ENCODE data around the gene GAB2. TPM values are rescaled to one million over a fixed set of nuclear protein-coding genes. Genes with fewer than 3 reads are reported as not detected.

GAB2 gene
- total and polyA plus RNA-seq, 2 of the 4 experiments (the other 2 are of a cell fraction), result 3.3 to 5.9 TPM

- CTCF ChIA-PET, result no interaction called here
- peaks cover 14% of the 10 kb centered on the region for H3K9me1 ChIP-seq (ENCODE audit: insufficient read depth, low read length)
- intact Hi-C loops (cut with micrococcal nuclease), result no loop called here
- 0 out of 2 replicates have a peak, but pooled peaks cover 2% of the 10 kb centered on the region for H3K36me3 ChIP-seq (ENCODE audit: control insufficient read depth, insufficient read depth, low read length)
- H2BK15ac ChIP-seq (ENCODE audit: low read depth, low read length), result no peak overlapping the region
- H3K4me2 ChIP-seq (ENCODE audit: low read depth, low read length), result no peak overlapping the region
- no peak overlapping the region for H3K56ac ChIP-seq (ENCODE audit: extremely low read depth, insufficient read depth, low read length)
- H3K27ac ChIP-seq (ENCODE audit: insufficient read depth, low read length), result no peak overlapping the region
- no peak overlapping the region for H4K91ac ChIP-seq (ENCODE audit: insufficient read depth, low read depth, low read length)
- H2AK9ac ChIP-seq (replicated peaks; ENCODE audit: low read depth, low read length, poor library complexity), result no peak overlapping the region
- no peak overlapping the region for H3K9ac ChIP-seq (ENCODE audit: low read depth, low read length)
- H3K4ac ChIP-seq (ENCODE audit: low read depth, low read length), result no peak overlapping the region
- dilution Hi-C loops (cut with HindIII; ENCODE audit: low sequenced_read_pairs, unreplicated experiment), result no loop called here
- DNase-seq (peak; percentile 83), ATAC-seq (ENCODE audit: low read depth) (peak; percentile 60)
- no peak for TF ChIP-seq RAD21 (IDR thresholded peaks at IDR 0.05; ENCODE audit: low read length)
- peak; percentile 74 for TF ChIP-seq CEBPB (IDR thresholded peaks at IDR 0.05; ENCODE audit: low read depth, low read length)
- no peak for TF ChIP-seq FOS (IDR thresholded peaks at IDR 0.05; ENCODE audit: low read depth, low read length)
- TF ChIP-seq NFE2L2 (IDR thresholded peaks at IDR 0.05; ENCODE audit: low read depth, low read length), result no peak
- TF ChIP-seq RFX5 (IDR thresholded peaks at IDR 0.05; ENCODE audit: low read depth, low read length), result no peak
- no peak for TF ChIP-seq CHD1 (IDR thresholded peaks at IDR 0.05; ENCODE audit: low read depth, low read length)
- TF ChIP-seq BHLHE40 (IDR thresholded peaks at IDR 0.05; ENCODE audit: low read depth, low read length), result no peak
- 0 out of 2 replicates have a peak, but pooled peaks have one; percentile 6 for TF ChIP-seq USF2 (IDR thresholded peaks at IDR 0.05; ENCODE audit: low read depth, low read length)
- TF ChIP-seq MXI1 (IDR thresholded peaks at IDR 0.05; ENCODE audit: borderline replicate concordance, low read depth, low read length), result no peak
- no peak for TF ChIP-seq MAZ (IDR thresholded peaks at IDR 0.05; ENCODE audit: borderline replicate concordance, low read depth, low read length)
- TF ChIP-seq MAFK (IDR thresholded peaks at IDR 0.05; ENCODE audit: low read depth, low read length), result no peak
- TF ChIP-seq, protein P1, sequence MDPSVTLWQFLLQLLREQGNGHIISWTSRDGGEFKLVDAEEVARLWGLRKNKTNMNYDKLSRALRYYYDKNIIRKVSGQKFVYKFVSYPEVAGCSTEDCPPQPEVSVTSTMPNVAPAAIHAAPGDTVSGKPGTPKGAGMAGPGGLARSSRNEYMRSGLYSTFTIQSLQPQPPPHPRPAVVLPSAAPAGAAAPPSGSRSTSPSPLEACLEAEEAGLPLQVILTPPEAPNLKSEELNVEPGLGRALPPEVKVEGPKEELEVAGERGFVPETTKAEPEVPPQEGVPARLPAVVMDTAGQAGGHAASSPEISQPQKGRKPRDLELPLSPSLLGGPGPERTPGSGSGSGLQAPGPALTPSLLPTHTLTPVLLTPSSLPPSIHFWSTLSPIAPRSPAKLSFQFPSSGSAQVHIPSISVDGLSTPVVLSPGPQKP (IDR thresholded peaks at IDR 0.05; ENCODE audit: borderline replicate concordance, low read depth, low read length), result no peak
- TF ChIP-seq RCOR1 (IDR thresholded peaks at IDR 0.05; ENCODE audit: insufficient replicate concordance, low read length), result no peak
- TF ChIP-seq CTCF (conservative IDR thresholded peaks at IDR 0.05; ENCODE audit: low read depth, low read length), result no peak
- TF ChIP-seq SMC3 (IDR thresholded peaks at IDR 0.05; ENCODE audit: low read depth, low read length), result no peak
- TF ChIP-seq POLR2A (IDR thresholded peaks at IDR 0.05; ENCODE audit: low read depth, low read length), result no peak
- H3K4me1 ChIP-seq (ENCODE audit: control insufficient read depth, insufficient read depth, low read length), result peaks cover 11% of the 10 kb centered on the region
- no peaks in the 10 kb centered on the region for H3K27me3 ChIP-seq (ENCODE audit: control insufficient read depth, insufficient read depth, low read length)
- H3K9me3 ChIP-seq (ENCODE audit: control insufficient read depth, insufficient read depth, low read length), result no peaks in the 10 kb centered on the region
- H2BK20ac ChIP-seq (ENCODE audit: low read depth, low read length), result no peak overlapping the region
- H3K4me3 ChIP-seq (ENCODE audit: insufficient read depth, low read depth, low read length), result no peak overlapping the region
- peaks cover 0 to 14% of the 10 kb centered on the region in 2 experiments; a peak in 3 of 4 replicates for H3K79me1 ChIP-seq (ENCODE audit: low read depth in 1 of 2, low read length in 2 of 2)
- no peak overlapping the region for H4K5ac ChIP-seq (ENCODE audit: low read depth, low read length)
- no peak overlapping the region for H3K23ac ChIP-seq (ENCODE audit: low read depth, low read length)
- BruUV-seq (replicated peaks), result no TSS peak
- peaks cover 11% of the 10 kb centered on the region; the same call in 1 of the 2 replicates for H4K20me1 ChIP-seq (ENCODE audit: insufficient read depth, low read length)
- no peak overlapping the region for H4K8ac ChIP-seq (ENCODE audit: low read depth in 2 of 2, low read length in 2 of 2)
- no peak overlapping the region for H3K18ac ChIP-seq (ENCODE audit: low read depth, low read length)
- H2AFZ ChIP-seq (replicated peaks; ENCODE audit: low read length, poor library complexity), result no peak overlapping the region
- no peak overlapping the region for H2BK120ac ChIP-seq (ENCODE audit: low read depth, low read length)
- no peak overlapping the region for H2BK5ac ChIP-seq (ENCODE audit: low read depth, low read length, poor library complexity, severe bottlenecking)
- POLR2A ChIA-PET (ENCODE audit: unreplicated experiment), result no interaction called here
- H3K14ac ChIP-seq (replicated peaks; ENCODE audit: low read depth, low read length), result no peak overlapping the region
- no peak overlapping the region for H2AK5ac ChIP-seq (ENCODE audit: low read depth, low read length)
- in situ Hi-C loops (cut with MboI; ENCODE audit: low sequenced_read_pairs), result no loop called here
These were observed 185.6 kb downstream of the GAB2 start for GRCh38 chr11:78231962-78232501.

Measured in IMR-90 (cell line).